ENCODE data around the gene LIF.

- no peak for TF ChIP-seq EP300 (IDR thresholded peaks at IDR 0.05)
- no peak for TF ChIP-seq CTCF (IDR thresholded peaks at IDR 0.05)
- no peak for TF ChIP-seq POLR2A (IDR thresholded peaks at IDR 0.05)
- no peak for TF ChIP-seq POLR2AphosphoS5 (IDR thresholded peaks at IDR 0.05)
These were observed 55.4 kb downstream of the LIF start for GRCh38 chr22:30191040-30191701.

Measured in stomach (tissue), 4 donors.